HG03520 (cell line): ENCODE data around the gene FBXO31.

ENCODE experiments used
- ATAC-seq: cut with Tn5 transposase; IDR thresholded peaks from one replicate; pipeline ENCODE4 v1.9.1; 2021; ENCODE audit warnings: mild to moderate bottlenecking, moderate library complexity; ENCODE audit not compliant: unreplicated experiment

FBXO31 gene, protein sequence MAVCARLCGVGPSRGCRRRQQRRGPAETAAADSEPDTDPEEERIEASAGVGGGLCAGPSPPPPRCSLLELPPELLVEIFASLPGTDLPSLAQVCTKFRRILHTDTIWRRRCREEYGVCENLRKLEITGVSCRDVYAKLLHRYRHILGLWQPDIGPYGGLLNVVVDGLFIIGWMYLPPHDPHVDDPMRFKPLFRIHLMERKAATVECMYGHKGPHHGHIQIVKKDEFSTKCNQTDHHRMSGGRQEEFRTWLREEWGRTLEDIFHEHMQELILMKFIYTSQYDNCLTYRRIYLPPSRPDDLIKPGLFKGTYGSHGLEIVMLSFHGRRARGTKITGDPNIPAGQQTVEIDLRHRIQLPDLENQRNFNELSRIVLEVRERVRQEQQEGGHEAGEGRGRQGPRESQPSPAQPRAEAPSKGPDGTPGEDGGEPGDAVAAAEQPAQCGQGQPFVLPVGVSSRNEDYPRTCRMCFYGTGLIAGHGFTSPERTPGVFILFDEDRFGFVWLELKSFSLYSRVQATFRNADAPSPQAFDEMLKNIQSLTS

DNA sequence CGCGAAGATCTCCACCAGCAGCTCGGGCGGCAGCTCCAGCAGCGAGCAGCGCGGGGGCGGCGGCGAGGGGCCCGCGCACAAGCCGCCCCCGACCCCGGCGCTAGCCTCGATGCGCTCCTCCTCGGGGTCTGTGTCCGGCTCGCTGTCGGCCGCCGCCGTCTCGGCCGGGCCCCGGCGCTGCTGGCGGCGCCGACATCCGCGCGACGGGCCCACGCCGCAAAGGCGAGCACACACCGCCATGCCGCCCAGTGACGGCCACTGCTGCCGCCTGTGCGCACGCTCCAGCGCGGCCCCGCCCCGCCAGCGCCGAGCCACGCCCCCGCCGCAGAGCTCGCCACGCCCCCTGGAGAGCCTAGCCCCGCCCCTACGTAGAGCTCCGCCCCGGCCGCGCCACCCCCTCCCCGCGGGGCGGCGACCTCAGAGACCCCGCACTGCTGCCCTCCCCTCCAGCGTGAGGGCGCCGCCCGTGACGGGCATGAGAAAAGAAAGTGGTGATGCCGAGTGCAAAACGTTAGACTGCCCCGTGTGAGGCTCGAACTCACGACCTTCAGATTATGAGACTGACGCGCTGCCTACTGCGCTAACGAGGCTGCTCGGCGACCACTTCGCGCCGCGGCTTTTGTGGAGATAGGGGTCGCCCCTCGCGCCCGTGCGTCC is at the start of gene FBXO31:
TSS of gene FBXO31 (minus strand) at position 272 of the 657 bp plus-strand sequence. CDS start at position 240, 32 bp downstream.
- ATAC-seq = peak; percentile 38

DNA sequence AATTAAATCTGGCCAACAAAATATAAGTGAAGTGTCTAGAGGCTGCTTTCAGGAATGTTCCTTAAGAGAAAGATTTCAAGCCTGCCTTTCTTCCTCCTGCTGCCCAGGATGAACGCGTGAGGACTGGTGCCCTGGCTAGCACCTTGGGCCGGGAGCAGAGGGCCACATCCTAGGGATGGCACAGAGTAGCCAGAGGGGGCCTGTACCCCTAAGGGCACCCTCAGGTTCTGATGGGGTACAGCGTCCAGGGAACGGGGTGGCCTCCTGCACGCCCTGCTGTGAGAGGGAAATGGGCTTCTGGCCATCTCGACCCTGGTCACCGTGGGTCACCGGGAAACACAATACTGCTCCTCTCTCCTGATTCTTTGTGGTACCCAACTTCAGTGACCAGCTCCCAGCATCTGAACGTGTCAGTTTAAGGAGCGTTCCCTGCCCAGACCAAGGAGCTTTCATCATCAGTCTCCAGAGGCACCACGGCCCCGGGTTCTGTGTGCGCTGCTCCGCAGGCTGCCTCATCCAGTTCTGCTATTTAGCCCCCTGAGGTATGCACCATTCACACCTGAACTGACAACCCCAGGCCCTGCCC is 48.8 kb upstream of the FBXO31 start:
- no peak for ATAC-seq

DNA sequence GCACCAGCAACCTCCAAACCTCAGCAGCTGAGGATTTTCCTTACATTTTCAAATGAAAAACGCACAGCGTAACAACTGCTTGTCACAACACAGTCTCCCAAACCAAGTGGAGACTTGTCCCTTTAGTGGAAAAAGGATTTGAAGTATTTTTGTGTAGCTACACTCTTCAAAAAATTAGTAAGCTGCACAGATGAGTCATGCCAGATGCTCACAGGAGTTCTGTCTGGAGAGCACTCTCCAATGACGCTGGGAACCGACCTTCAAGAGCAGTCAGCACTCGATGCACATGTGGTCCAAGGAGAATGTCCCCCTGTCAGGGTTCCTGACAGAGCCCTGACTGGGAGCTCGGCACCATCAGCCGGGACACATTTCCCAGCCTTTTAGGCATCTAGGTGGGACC is 48.4 kb upstream of the FBXO31 start:
- ATAC-seq = no peak

DNA sequence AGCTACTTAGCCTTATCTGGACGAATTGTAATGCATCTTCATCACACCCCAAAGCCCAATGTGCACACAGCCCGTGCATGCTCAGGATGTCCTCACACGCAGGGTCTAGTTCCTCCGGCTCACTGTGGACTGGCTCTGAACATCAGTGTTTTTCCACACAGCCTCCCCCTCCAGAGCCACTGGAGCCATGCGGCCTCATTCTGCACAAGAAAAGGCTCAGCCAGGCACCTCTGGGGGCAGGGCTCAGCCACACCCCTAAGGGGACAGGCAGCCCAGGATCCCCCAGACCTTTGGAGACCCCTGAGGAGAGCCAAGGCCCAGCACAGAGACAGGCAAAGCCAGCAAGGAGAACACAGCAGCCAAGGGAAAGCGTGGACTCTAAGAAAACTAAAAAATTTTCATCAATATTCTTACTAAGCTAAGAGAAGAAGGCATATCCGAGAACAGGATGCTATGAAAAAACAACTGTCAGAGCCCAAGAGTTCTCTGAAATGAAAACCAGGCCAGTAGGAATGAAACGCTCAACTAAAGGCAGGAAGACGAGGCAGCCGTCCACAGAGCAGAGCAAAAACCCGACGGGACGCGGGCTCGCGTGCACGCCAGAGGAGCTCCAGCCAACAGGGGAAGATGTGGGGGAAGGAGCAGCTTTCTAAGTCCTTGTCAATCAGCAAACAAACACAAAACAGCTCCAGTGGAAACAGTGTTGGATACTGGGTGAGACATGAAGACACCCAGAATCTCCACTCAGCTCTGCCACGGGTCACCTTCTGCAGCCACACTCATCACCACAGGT is 43.0 kb upstream of the FBXO31 start:
- no peak for ATAC-seq

DNA sequence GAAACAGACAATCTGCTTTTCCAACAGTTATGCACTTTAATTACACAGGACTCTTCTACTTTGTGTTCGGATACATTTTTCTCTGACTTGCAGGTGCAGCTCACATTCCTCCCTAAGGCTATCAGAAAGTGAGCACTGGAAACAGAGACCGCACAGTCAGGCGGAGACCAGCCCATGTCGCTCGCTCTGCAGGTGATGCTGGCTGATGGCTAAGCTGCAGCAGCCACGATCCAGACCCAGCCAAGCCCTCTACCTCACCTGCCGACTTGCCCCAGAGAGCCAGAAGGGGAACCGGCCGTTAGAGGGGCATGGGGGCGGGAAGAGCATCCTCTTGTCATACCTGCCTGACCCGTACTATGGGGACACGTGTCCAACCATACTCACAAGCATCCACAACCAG is 42.4 kb upstream of the FBXO31 start:
- no peak for ATAC-seq

DNA sequence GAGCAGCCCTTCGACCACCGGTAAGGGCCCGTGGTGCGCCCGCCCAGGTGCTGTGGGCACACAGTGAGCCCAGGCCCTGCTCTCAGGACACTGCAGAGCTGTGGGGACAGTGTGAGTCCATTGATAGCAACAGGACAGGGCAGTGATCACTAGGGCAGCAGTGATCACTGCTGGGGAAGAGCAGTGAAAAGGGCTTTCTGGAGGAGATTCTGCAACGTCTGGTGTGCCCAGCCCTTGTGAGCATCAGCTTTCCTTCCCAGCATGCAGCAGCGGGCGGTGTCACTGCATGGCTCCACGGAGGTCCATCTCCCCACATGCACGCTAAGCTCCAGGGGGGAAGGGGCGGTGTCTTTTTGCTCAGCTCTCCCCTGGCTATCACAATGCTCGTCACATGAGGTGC is 40.7 kb upstream of the FBXO31 start:
- no peak for ATAC-seq

DNA sequence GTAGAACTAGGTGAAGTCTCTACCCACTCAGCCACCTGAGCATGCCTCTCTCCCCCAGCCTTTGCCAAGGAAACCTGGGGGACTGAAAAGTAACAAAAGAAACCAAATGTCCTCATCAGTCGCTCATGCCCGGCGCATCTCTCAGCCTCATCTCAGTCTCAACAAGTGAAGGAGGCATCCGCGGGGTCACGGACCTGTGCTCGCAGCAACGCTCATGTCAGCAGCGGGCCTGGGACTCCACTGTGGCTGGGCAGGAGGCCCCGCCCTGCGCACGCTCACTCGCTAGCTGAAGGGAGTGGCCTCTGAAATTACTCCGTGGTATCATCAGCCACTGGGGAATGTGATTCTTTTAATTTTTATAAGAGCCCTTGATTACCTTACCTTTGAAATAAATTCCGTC is 39.9 kb upstream of the FBXO31 start:
- ATAC-seq = no peak

DNA sequence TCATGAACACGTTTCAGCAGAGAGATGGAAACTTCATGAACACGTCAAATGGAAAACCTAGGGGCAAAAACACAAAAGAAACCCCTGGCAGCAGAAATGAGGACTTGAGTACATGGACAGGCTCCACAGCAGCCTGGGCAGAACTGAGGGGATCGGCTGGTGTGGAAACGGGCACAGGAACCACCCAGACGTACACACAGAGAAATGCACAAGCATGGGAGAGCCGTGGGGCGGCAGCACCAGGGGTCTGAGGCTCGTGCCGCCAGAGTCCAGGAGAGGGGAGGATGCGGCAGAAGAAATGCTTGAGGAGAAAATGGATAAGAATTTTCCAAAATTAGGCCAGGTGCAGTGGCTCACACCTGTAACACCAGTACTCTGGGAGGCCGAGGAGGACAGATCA is 38.5 kb upstream of the FBXO31 start:
- ATAC-seq = no peak

DNA sequence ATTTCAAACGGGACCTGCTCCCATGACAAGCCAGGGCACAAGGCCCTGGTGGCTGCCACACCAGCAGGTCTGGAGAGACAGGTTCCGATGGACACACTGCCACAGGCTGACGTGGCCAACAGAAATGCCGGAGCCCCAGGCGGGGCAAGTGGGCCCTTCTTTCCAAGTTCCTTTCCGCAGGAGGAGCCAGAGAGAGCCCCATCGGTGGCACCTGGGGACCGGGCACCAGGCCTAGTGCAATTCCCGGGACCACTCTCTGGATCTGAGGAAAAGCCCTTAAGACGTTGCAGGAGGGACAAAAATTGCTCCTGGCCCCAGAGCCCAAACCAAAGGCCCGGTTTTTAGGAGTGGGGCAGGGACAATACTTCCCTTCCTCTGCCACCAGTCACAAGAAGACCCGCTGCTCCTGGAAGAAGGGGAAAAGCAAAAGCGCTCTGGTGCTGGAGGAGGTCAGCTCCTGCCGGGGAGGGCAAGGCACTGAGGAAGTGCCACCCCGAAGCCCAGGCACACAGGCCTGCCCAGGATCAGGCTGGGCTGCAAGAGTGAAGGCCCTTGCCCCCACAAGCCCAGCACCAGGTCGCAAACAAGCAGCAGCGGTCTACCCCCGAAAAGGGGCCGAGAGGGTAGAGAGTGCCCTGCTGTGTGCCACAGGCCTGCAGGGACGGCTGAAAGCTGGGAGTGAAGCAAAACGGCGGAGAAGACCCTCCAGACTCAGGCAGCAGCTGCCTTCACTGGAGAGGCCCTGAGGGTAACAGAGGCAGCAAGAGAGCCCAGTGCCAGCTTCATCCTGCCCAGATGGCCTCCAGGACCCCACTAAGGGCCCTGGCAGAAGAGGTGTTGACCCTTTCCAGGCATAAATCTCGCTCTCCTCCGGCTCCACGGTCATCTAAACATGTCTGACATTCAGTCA is 37.7 kb upstream of the FBXO31 start:
- ATAC-seq = no peak

DNA sequence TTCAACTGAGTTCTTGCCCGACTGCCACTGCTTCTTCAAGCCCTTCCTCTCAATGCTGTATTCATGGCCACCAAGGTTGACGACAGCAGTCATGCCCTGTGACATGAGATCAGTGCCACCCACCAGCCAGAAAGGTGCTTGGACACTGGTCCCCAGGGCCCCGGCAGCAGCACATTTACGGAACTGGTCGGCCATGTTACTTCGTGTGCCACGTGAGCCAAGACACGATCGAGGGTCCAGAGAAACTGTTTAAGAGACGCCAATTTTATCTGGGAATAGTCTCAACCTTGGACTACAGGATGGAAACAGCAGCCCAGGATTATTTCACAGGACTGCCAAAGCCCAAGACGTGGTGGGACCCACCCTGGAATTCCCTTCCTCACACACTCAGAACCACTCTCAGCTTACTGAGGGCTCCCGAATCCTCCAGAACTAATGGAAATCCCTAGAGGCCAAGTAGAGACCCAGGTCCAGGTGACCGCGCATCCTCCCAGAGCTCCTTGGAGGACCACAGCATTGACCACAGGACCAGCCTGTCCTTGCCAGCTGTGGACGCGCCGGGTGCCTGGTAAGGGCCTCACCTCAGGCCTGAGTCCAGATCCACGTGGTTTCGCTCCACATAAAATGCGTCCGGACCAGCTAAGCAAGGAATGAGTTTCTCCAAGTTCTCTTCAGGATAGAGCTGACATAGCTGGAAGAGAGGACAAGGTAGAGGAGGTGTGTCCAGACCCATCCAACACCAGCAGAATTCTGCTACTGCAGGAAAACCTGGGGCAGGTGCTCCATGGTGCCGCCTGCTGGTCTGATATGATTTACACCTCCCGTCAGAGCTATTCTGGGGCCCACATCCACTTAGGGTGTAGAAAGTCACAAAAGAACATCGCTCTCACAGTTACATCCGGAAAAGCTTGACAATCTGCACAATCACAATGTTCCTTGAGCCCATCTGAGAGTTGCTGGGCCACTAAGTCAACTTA is 36.7 kb upstream of the FBXO31 start:
- ATAC-seq = no peak

DNA sequence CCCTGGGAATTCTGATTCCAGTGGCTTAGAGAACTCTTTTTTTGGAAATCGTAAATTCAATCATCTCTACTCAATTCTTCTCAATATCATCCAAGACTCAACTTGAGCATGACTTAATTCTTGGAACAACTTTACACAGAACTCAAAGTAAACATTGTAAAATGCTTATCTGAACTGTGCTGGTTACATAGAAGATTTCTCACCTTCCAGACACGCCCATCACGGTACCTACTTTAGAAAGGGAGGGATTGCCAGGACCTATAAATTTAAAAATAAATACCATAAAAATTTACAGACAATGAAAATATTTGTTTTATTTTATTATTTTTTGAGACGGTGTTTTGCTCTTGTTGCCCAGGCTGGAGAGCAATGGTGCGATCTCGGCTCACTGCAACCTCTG is 35.1 kb upstream of the FBXO31 start:
- no peak for ATAC-seq

DNA sequence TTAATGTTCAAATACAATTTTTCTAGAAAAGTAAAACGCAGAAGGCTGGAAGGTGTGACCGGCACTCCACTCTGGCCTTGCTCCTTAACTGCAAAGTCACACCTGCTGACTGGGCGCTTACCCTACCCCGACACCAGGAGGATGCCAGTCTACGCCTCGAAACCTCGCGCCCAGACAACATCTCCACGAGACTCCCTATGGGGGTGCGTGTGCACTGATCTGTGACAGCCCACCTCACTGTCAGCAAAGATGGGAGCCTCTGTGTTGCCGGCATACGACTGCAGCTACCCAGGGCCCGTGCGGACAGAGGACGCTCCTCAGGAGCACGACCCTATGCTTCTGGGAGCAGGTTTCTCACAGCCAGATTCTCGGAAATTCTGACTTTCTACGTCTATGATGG is 34.6 kb upstream of the FBXO31 start:
- no peak for ATAC-seq

DNA sequence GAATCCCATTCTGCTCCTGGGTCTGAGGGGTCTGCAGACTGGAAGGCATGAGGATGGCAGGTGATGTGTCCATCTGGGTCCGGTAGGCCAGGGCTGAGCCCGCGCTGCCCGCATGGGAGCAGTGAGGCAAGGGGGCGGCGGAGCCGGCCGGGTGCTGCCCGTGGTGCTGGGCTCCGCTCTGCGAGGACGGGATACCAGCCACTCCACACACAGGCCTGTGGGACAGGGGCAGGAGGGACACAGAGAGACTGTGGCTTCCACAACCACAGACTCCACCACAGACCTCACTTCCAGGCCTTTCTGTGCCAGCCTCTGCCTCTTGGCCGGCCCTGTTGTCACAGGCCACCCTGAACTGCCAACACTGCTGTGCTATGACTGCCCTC is 33.9 kb upstream of the FBXO31 start:
- ATAC-seq = no peak

DNA sequence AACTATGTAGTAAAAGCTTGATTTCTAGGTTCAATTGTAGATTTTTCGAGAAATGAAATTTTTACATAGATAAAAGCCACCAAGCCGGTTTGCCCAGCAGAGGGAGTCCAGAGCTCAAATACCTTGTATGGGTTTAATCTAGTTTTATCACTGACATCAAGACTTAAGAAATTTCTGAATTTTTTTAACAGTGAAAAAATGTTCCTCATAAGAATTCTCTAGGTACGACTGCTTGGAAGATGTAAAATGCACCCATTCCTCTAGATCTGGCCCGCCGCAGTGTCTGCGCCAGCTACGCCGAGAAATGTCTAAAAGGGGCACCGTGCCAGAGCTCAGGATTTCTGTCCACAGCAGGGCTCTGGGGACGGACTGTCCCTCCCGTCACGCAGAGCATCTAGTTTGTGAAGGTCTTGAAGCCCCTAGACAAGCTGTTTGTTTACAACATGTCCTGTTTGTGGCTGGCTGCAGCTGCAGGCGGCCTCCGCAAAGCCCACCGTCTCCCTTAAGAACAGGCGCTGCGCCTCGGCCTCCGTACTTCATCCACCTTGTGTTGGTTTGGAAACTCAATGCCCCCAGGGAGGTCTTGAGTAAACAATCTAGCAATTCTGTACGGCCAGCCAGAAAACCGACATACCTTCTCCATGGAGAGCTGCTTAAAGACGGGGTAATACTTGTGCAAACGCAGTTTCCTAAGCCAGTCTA is 33.4 kb upstream of the FBXO31 start:
- no peak for ATAC-seq

DNA sequence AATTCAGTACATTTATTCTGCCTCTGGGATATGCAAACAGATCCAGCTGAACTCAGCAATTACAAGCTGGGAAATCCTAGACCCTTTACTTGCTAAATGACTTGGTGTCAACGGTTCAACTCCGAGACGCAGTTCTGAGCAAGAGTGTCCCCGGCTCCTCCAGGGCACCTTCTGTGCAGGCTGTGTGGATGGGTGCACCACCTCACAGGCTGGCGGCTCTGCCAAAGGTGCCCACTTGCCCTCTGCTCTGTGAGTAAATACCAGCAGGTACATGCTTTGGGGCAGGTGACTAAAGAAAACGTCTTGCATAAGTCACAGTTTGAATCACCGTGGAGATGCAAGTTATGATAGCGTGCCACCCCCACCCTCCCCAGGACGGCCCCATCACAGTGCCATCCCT is 31.9 kb upstream of the FBXO31 start:
- ATAC-seq = no peak

DNA sequence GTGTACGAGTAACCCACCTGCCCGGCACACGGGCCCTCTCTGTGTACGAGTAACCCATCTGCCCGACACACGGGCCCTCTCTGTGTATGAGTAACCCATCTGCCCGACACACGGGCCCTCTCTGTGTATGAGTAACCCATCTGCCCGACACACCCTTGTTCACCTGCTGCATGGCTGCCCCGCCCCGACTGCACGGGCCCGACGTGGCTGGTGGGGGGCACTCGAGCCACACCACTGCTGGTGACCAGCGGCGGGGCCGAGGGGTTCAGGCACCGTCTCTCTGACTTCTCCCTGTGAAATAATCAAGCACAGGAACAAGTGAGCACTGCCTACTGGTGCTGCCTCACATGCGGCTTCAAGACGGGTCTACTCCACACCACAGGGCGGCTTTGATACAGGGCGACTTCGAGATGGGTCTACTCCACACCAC is 30.7 kb upstream of the FBXO31 start:
- no peak for ATAC-seq

DNA sequence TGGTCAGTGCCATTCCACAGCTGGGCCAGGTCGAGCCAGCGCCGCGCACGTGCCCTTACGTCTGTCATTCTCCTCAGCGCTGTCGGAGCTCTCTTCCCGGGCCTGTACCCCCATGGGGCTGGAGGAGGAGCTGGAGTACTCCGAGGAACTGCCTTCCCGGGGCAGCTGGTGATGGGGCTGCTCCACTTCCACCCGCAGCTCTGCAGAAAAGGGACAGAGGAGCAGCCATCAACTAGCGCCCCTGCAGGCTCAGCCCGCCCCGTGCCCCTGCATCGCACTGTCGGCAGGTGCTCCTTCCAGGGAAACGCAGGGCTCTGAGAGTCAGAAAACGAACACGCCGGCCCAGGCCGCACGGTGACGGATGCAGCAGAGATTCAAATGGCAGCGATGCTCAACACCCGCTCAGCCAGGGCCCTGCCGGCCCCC is 29.4 kb upstream of the FBXO31 start:
- ATAC-seq = no peak

DNA sequence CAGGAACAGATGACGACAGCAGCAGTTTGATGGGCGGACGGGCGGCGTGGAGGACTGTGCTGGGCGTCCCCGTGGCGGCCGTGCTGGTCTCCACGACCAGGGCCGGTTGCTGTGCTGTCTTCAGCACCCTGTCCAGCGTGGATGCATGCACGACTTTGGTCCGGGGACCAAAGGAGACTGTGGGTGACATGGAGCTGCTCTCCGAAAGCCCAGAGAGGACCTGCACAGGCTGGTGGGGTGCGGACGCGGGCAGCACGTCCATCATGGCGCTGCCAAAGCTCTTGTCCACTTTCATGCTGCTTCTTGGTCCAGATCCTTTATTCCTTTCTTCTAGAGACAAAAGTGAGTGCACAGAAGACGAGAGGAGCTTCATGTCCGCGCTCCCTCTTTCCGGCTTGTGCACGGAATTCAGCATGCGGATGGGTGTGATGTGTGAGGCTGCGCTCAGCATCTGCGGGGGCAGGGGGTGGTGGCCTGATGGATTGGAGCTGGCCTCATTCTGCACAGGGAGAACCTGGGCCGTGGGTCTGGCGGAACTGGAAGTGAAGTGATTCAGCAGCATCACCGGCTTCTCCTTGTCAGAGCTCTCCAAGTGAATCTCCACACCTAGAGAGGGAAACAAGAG is 28.9 kb upstream of the FBXO31 start:
- ATAC-seq = no peak
